Measurements from ENCODE around the gene NTPCR.

Gene NTPCR

DNA sequence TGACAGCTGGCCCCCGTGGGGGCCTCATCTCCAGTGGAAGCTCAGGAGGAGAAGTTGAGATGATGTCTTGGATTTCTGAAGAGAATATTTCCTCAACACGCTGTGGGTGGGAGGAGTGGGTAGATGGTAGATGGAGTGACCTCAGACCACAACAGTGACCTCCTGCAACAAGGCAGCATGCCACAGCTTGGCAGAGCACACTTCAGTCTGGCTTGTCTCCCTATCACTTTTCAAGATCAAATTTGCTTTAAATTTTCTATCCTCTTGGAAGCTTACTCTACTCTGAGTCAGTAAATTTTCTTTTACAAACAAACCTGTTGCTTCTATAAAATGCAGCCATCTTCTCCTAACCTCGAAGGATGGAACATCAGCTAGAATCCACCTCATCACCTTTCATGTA lies 59.7 kb downstream of the NTPCR start:
- Histone ChIP-seq H3K36me3 (ENCODE audit: insufficient read depth, low read length) (peaks cover 6% of the 10 kb centered on the region; the same call in 1 of the 2 replicates), H3K4me1 (ENCODE audit: insufficient read depth, low read length) (peaks cover 15% of the 10 kb centered on the region), H3K9ac (ENCODE audit: low read depth, low read length) (no peak overlapping the region), H3K27ac (ENCODE audit: low read length) (0 out of 2 replicates have a peak overlapping the region, but pooled peaks have one; percentile 17), H3K27me3 (ENCODE audit: insufficient read depth, low read length, poor library complexity) (no peaks in the 10 kb centered on the region), H3K4me2 (ENCODE audit: insufficient read depth, low read length) (no peak overlapping the region), H3K79me2 (ENCODE audit: insufficient read depth, low read length) (no peaks in the 10 kb centered on the region), H2AFZ (ENCODE audit: low read depth, low read length) (no peak overlapping the region), H4K20me1 (ENCODE audit: insufficient read depth, low read length) (no peaks in the 10 kb centered on the region), H3K9me3 (ENCODE audit: insufficient read depth, low read length, severe bottlenecking) (no peaks in the 10 kb centered on the region), H3K4me3 (ENCODE audit: low read depth in 1 of 2, low read length in 2 of 2) (no peak overlapping the region)
- TF ChIP-seq CTCF (IDR thresholded peaks at IDR 0.05; ENCODE audit: borderline replicate concordance, extremely low read depth, low read length, poor library complexity, severe bottlenecking) (no peak), EZH2 (IDR thresholded peaks at IDR 0.05; ENCODE audit: borderline replicate concordance, low read depth, low read length, severe bottlenecking) (no peak)
- peak; percentile 32; the same call in 1 of the 3 replicates for ATAC-seq (ENCODE audit: insufficient read depth, low read depth)
- no peak for DNase-seq

GRCh38 chr1:233012021-233012420 lies 61.6 kb downstream of the NTPCR start:
- Histone ChIP-seq H3K27me3 (ENCODE audit: insufficient read depth, low read length, poor library complexity) (no peaks in the 10 kb centered on the region), H2AFZ (ENCODE audit: low read depth, low read length) (no peak overlapping the region), H4K20me1 (ENCODE audit: insufficient read depth, low read length) (no peaks in the 10 kb centered on the region), H3K9me3 (ENCODE audit: insufficient read depth, low read length, severe bottlenecking) (no peaks in the 10 kb centered on the region), H3K36me3 (ENCODE audit: insufficient read depth, low read length) (peaks cover 6% of the 10 kb centered on the region; the same call in 1 of the 2 replicates), H3K4me2 (ENCODE audit: insufficient read depth, low read length) (no peak overlapping the region), H3K79me2 (ENCODE audit: insufficient read depth, low read length) (no peaks in the 10 kb centered on the region), H3K9ac (ENCODE audit: low read depth, low read length) (no peak overlapping the region), H3K4me1 (ENCODE audit: insufficient read depth, low read length) (peaks cover 34% of the 10 kb centered on the region), H3K4me3 (ENCODE audit: low read depth in 1 of 2, low read length in 2 of 2) (no peak overlapping the region), H3K27ac (ENCODE audit: low read length) (no peak overlapping the region)
- no peak for TF ChIP-seq EZH2 (IDR thresholded peaks at IDR 0.05; ENCODE audit: borderline replicate concordance, low read depth, low read length, severe bottlenecking)
- TF ChIP-seq CTCF (IDR thresholded peaks at IDR 0.05; ENCODE audit: borderline replicate concordance, extremely low read depth, low read length, poor library complexity, severe bottlenecking): no peak
- ATAC-seq (ENCODE audit: insufficient read depth, low read depth): no peak
- DNase-seq: no peak

DNA sequence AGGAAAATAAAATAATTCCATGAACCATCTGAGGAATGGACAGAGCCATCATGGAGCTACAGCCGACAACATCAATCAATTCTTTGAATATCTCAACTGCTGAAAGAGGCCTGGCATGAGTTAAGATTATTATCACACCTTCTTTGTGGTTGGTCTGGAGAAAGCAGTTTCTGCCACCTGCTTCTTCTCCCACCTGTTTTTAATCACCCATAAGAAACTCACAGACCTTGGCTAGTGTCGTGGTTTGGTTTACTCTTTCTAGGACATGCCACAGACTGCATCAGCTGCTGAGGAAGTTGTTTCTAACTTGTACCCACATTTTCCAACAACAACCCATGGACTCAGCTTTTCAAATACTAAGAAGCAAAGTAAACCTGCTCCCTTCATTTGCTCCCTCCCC lies 65.6 kb downstream of the NTPCR start:
- H3K4me1 ChIP-seq (ENCODE audit: insufficient read depth, low read length): peaks cover 65% of the 10 kb centered on the region
- no peak for TF ChIP-seq EZH2 (IDR thresholded peaks at IDR 0.05; ENCODE audit: borderline replicate concordance, low read depth, low read length, severe bottlenecking)
- peak overlapping the region; percentile 27; the same call in 1 of the 2 replicates for H3K4me2 ChIP-seq (ENCODE audit: insufficient read depth, low read length)
- no peaks in the 10 kb centered on the region for H4K20me1 ChIP-seq (ENCODE audit: insufficient read depth, low read length)
- no peaks in the 10 kb centered on the region for H3K79me2 ChIP-seq (ENCODE audit: insufficient read depth, low read length)
- H3K9me3 ChIP-seq (ENCODE audit: insufficient read depth, low read length, severe bottlenecking): no peaks in the 10 kb centered on the region
- no peak overlapping the region for H2AFZ ChIP-seq (ENCODE audit: low read depth, low read length)
- peaks cover 10% of the 10 kb centered on the region for H3K36me3 ChIP-seq (ENCODE audit: insufficient read depth, low read length)
- ATAC-seq (ENCODE audit: insufficient read depth, low read depth) (peak; percentile 93), DNase-seq (peak; percentile 83)
- no peaks in the 10 kb centered on the region for H3K27me3 ChIP-seq (ENCODE audit: insufficient read depth, low read length, poor library complexity)
- H3K4me3 ChIP-seq (ENCODE audit: low read depth in 1 of 2, low read length in 2 of 2): no peak overlapping the region
- H3K27ac ChIP-seq (ENCODE audit: low read length): peak overlapping the region; percentile 88
- H3K9ac ChIP-seq (ENCODE audit: low read depth, low read length): peak overlapping the region; percentile 42

GRCh38 chr1:233016798-233017197 lies 66.4 kb downstream of the NTPCR start:
- ATAC-seq (ENCODE audit: insufficient read depth, low read depth) (no peak), DNase-seq (no peak)
- Histone ChIP-seq H3K27me3 (ENCODE audit: insufficient read depth, low read length, poor library complexity) (no peaks in the 10 kb centered on the region), H3K27ac (ENCODE audit: low read length) (peak overlapping the region; percentile 88), H3K36me3 (ENCODE audit: insufficient read depth, low read length) (peaks cover 10% of the 10 kb centered on the region), H3K4me3 (ENCODE audit: low read depth in 1 of 2, low read length in 2 of 2) (no peak overlapping the region), H3K9me3 (ENCODE audit: insufficient read depth, low read length, severe bottlenecking) (no peaks in the 10 kb centered on the region), H3K79me2 (ENCODE audit: insufficient read depth, low read length) (no peaks in the 10 kb centered on the region), H4K20me1 (ENCODE audit: insufficient read depth, low read length) (no peaks in the 10 kb centered on the region), H3K4me1 (ENCODE audit: insufficient read depth, low read length) (peaks cover 70% of the 10 kb centered on the region), H3K9ac (ENCODE audit: low read depth, low read length) (peak overlapping the region; percentile 38), H2AFZ (ENCODE audit: low read depth, low read length) (no peak overlapping the region), H3K4me2 (ENCODE audit: insufficient read depth, low read length) (peak overlapping the region; percentile 27)
- no peak for TF ChIP-seq EZH2 (IDR thresholded peaks at IDR 0.05; ENCODE audit: borderline replicate concordance, low read depth, low read length, severe bottlenecking)
- TF ChIP-seq CTCF (IDR thresholded peaks at IDR 0.05; ENCODE audit: borderline replicate concordance, extremely low read depth, low read length, poor library complexity, severe bottlenecking): no peak

Data from DND-41 (cell line).